GM19438 (cell line): ENCODE measurements around the gene ZBTB20.

ENCODE experiments used
- ATAC-seq: cut with Tn5 transposase; IDR thresholded peaks from one replicate; pipeline ENCODE4 v1.9.1; 2021; ENCODE audit warnings: low read depth; ENCODE audit not compliant: unreplicated experiment

The ZBTB20 gene

GRCh38 chr3:114566162-114566755, 580.8 kb downstream of the ZBTB20 start:
- ATAC-seq: peak; percentile 66

- ATAC-seq: no peak
Observed at GRCh38 chr3:114565216-114565615, 581.9 kb downstream of the ZBTB20 start.

- no peak for ATAC-seq
Observed at GRCh38 chr3:114563720-114564119, 583.4 kb downstream of the ZBTB20 start.

GRCh38 chr3:114562557-114562956, 584.5 kb downstream of the ZBTB20 start:
- ATAC-seq: no peak

- no peak for ATAC-seq
Observed at GRCh38 chr3:114558271-114558670, 588.8 kb downstream of the ZBTB20 start.

GRCh38 chr3:114557791-114558190, 589.3 kb downstream of the ZBTB20 start:
- ATAC-seq: no peak

- ATAC-seq: no peak
Observed at GRCh38 chr3:114556657-114557213, 590.4 kb downstream of the ZBTB20 start.

GRCh38 chr3:114554731-114555130, 592.4 kb downstream of the ZBTB20 start:
- no peak for ATAC-seq

- ATAC-seq: no peak
Observed at GRCh38 chr3:114553949-114554593, 593.0 kb downstream of the ZBTB20 start.

- ATAC-seq: no peak
Observed at GRCh38 chr3:114552527-114552812, 594.6 kb downstream of the ZBTB20 start.

- ATAC-seq: no peak
Observed at GRCh38 chr3:114551770-114552526, 595.1 kb downstream of the ZBTB20 start.

- ATAC-seq: no peak
Observed at GRCh38 chr3:114550165-114550564, 596.9 kb downstream of the ZBTB20 start.

GRCh38 chr3:114545193-114545592, 601.9 kb downstream of the ZBTB20 start:
- no peak for ATAC-seq

- ATAC-seq: no peak
Observed at GRCh38 chr3:114542359-114542758, 604.7 kb downstream of the ZBTB20 start.

- ATAC-seq: no peak
Observed at GRCh38 chr3:114539525-114539924, 607.6 kb downstream of the ZBTB20 start.

GRCh38 chr3:114538211-114538610, 608.9 kb downstream of the ZBTB20 start:
- no peak for ATAC-seq

- no peak for ATAC-seq
Observed at GRCh38 chr3:114528517-114528916, 618.6 kb downstream of the ZBTB20 start.

GRCh38 chr3:114527036-114527644, 619.9 kb downstream of the ZBTB20 start:
- no peak for ATAC-seq

GRCh38 chr3:114525278-114525677, 621.8 kb downstream of the ZBTB20 start:
- ATAC-seq: no peak

GRCh38 chr3:114519415-114519814, 627.7 kb downstream of the ZBTB20 start:
- no peak for ATAC-seq

GRCh38 chr3:114518206-114518808, 628.8 kb downstream of the ZBTB20 start:
- ATAC-seq: no peak
